Coronary artery (tissue), 2 donors: ENCODE data around the gene SLC38A10.

ENCODE experiments used
- DNase-seq: peaks from one replicate; pipeline ENCODE4 v3.0.0-alpha.2; 2017; ENCODE audit warnings: low spot score
- H3K27ac ChIP-seq, 2 donors: fragments of 200-600 bp; sonication (generic); one replicate each; pipeline ENCODE4 v1.5.1; 2016 to 2019
- H3K4me3 ChIP-seq: fragments of 200-600 bp; sonication (generic); 2 replicates; pipeline ENCODE4 v1.5.1; 2016; ENCODE audit warnings: mild to moderate bottlenecking, moderate library complexity
- CTCF ChIP-seq: fragments of 200-600 bp; sonication (generic); IDR thresholded peaks from one replicate; pipeline ENCODE4 v1.5.1; 2019; ENCODE audit warnings: antibody characterized with exemption

SLC38A10 gene

GRCh38 chr17:81329927-81330883, 35.1 kb upstream of the SLC38A10 start:
- DNase-seq, result no peak
- no peak overlapping the region for H3K4me3 ChIP-seq
- TF ChIP-seq CTCF, result no peak
- H3K27ac ChIP-seq, result peak overlapping the region in 1 of 2 donors; percentile 68

- no peak for DNase-seq
- TF ChIP-seq CTCF, result no peak
- Histone ChIP-seq H3K4me3 (no peak overlapping the region), H3K27ac (peak overlapping the region; percentile 10 to 68)
These were observed 34.1 kb upstream of the SLC38A10 start for GRCh38 chr17:81328978-81329926.

- DNase-seq, result no peak
- TF ChIP-seq CTCF, result no peak
- H3K4me3 ChIP-seq, result no peak overlapping the region
- H3K27ac ChIP-seq, result peak overlapping the region; percentile 10 to 68
These were observed 33.4 kb upstream of the SLC38A10 start for GRCh38 chr17:81328489-81328888.

GRCh38 chr17:81325714-81326358, 30.7 kb upstream of the SLC38A10 start:
- Histone ChIP-seq H3K27ac (no peak overlapping the region), H3K4me3 (no peak overlapping the region)
- no peak for TF ChIP-seq CTCF
- no peak for DNase-seq

- no peak for DNase-seq
- H3K4me3 ChIP-seq, result no peak overlapping the region
- no peak overlapping the region for H3K27ac ChIP-seq
- TF ChIP-seq CTCF, result no peak
These were observed 30.0 kb upstream of the SLC38A10 start for GRCh38 chr17:81324851-81325713.
